Measurements from ENCODE around the gene NR6A1.

- TF ChIP-seq CTCF (conservative IDR thresholded peaks at IDR 0.05; ENCODE audit: low read length) (no peak), EZH2phosphoT487 (IDR thresholded peaks at IDR 0.05; ENCODE audit: borderline replicate concordance) (no peak)
Observed at GRCh38 chr9:124666642-124667041, 104.5 kb downstream of the NR6A1 start.

All from Loucy (cell line).